Medulla oblongata (tissue), 1 donor: Measurements from ENCODE around the gene RHOU.
"Not testable (repeated sequence)": the region's sequence is repeated elsewhere in the genome, so short reads cannot be mapped to it uniquely, and the experiment has no call there.

Experiments used
- DNase-seq: peaks from one replicate; pipeline ENCODE4 v3.0.0-alpha.2; 2015; ENCODE audit errors: extremely low spot score

The RHOU gene

DNA sequence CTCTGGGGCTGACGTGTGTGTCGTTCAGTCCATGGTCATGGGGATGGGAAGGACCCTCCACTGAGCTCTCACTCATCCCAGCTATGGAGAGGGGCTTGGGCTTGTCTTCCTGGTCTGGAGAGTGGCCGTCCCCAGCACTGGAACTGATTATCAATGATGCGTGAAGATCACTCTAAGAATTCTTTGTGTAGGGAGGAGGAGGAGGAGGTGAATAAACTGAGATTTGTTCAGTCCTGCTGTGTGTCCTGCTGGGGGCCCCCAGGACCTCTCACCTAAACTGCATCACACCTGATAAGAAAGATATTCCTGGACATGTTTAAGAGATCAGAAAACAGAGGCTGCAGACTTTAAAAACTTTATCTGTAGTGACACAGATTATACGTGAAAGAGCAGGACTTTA, 21.2 kb downstream of the RHOU start:
- DNase-seq = no peak

DNA sequence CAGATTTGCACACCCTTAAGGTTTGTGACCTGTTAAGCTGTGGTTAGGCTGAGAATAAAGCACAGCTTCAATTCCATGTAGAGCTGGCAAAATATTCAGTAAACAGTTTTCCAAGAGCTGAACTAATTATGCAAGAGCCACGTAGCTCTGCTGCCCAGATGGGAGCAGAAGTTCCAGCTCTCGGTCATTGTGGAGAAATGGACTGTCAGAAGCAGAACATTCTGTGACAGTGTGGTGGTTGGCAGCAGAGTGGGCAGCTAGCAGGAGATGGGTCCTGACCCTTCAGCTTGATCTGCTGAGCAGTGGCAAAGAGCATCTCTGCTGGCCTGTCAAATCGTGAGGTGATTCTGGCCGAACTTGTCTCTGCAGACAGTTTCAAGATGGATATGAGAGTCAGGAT, 23.2 kb downstream of the RHOU start:
- DNase-seq = no peak

DNA sequence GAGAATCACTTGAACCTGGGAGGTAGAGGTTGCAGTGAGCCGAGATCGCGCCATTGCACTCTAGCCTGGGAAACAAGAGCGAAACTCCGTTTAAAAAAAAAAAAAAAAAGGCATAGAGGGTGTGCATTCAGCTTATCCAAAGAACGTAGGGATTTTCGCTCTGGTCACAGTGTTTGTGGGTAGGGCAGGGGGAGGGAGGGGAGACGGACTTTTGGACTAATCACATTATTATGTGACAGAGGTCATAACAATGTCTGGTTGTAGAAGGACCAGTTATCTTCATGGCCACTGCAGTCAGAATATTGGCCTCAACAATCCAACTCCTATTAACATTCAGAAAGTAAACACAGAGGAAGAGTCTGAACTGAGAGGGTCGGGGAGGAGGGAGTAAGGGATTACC, 25.7 kb downstream of the RHOU start:
- no peak for DNase-seq

DNA sequence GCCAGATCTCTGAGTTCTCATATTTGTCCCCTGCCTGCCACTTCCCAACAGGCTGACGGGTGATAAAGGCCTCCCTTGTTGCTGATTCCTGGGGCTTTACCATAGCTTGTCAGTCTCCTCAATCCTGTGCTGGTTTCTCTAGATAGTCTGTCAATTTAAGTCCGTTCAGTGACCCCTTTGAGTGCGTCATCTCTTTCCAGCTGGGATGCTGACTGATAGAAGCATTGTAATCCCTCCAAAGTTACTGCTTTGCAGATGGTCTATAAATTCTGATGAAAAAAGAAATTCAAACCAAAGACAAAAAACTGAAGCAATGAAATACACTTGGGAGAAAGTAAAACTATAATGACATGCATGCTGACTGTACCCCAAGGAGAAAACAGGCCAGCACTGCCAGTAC, 28.3 kb downstream of the RHOU start:
- DNase-seq = peak; percentile 49

DNA sequence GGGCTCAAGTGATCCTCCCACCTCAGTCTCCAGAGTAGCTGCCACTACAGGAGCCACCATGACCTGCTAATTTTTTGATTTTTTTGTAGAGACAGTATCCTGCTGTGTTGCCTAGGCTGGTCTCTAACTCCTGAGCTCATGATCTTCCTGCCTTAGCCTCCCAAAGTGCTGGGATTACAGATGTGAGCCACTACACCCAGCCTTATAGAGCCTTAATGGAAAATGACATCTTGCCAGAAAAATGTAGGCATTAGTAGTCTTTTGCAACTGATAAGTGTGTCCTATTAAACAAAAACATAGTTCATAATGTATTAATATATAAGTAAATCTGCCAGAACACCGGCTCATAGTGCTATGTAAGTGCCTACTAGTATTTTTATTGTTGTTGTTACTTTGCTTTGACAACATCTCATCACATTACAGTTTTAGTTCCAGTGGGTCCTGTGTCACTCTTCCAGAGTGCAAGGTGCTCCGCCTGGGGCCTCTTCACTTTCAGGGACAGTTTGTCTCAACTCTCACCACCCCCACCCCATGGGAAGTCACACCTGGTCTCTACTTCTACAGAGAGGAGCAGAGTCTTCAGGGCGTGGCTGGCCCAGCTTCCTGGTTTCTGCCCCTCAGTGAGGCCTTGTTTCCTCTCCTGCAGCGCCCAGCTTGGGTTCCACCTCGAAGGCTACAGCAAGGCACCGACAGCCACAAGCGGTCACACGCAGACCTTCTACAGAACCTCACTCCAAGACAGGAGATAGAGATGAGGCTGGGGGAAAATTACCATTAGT, 30.1 kb downstream of the RHOU start:
- DNase-seq = no peak

DNA sequence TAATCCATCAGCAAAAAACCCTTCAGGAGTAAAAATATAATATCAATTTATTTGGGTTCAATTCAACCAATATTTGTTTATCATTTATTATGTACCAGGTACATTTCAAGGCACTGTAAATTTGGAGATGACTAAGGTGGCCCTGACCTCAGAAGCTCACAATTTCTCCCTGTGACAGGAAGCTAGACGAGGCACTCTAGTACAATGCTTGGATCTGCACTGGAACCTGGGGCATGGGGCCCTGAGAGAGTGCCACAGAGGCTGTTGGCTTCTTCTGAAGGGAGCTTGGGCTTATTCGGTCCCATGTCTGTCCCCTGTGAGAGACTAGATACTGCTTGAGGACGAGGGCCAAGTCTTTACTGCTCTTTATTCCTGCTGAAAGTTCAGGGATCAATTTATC, 31.5 kb downstream of the RHOU start:
- no peak for DNase-seq

DNA sequence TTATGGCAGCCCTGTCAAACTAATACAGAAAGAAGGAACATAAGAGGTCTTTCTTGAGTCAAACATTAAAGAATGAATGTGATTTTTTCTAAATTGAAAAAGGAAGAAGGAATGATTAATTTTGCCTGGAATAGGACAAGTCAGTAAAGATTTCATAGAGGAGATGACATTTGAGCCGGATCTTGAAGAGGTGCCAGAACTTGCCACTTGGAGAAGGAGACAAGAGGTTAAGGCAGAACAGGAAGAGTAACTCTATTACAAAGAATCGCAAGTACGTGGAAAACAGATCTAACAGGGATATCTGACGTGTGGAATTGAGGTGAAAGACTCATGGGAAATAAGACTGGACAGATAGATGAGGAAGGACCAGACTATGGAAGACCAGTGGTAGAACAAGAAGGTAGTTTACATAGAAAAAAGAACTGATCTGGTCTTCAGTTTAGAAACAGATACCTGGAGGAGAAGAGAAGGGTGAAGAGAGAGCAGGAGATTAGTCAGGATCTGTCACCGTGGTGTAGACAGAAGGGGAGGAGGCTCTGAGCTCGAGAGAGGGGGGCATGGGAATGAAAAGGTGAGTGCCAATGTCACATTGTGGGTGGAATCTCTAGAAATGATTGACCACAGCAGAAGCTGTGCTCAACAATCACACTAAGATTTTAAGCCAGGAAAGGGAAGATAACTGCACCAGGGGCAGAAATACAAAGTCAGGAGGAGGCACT, 32.5 kb downstream of the RHOU start:
- no peak for DNase-seq

DNA sequence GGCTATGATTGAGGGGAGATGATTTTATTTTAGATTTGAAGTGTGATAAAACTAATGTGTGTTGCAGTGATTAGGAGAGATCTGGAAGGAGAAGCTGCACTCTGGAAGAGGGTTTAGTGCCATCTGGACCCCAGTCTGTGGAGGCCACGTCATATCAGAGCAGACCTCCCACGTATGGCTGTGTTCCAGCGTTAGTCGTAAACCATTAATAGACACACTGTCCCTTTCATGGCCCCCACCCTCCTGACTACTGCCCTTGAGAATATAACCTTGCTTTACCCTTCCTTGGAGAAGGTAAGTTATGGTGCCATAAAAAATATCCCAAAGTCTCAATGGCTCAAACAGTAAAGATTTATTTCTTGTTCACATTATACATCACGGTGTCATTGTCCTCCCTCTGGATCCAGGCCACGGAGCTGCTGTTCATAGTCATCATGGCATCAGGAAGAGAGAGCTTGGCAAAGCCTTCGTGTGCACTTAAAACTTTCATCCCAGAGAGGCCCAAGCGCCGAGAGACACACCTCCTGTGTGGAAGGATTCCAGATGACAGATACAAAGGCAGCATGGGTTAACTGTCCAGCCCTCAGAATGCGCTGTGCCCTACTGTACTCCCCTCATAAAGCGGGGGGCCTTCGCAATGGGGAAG, 33.2 kb downstream of the RHOU start:
- DNase-seq = no peak

DNA sequence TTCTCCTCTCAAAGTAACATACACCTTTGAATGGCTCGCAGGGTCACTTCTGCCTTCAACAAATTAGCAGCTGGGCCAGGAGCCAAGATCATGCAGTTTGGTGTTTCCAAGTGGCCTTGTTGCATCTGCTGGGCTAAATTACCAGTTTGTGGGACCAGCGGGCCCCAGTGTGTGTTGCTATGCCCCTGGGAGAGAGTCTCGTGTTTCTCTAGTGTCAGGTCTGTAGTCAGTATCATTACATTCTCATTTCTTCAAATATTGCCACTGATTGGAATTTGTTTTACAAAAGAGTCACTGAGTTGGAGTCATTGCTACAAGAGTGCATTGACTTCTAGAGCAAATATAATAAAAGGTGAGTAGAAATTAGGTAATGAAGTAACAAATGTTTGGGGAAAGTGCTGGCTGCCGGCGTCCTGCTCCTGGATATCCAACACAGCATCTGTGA, 35.5 kb downstream of the RHOU start:
- no peak for DNase-seq

DNA sequence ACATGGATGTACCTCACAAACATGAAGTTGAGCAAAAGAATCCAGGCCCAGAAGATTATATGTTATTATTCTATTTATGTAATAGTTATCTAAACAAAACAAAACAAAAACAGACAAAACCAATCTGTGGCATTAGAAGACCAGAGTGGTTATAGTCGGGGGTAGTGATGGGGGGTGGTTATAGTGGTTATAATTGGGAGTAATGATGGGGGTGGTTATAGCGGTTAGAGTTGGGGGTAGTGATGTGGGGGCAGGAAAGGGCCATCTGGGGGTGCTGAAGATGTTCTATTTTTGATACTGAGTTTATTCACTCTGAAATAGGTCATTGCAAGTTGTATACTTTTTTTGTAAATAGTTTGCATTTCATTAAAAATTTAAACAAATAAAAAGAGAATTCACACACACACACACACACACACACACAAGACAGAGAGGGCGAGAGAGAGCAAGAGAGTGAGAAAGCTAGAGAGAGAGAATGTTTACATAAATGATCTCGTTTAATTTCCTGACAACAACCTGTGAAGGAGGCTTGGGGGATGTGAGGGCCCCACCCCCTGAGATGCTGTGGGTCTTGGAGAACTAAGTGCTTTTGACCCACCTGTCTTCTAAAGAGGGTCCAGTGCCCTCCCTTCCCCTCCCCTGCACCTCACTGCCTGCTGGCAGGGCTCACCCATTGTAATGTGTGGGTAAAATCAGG, 37.4 kb downstream of the RHOU start:
- DNase-seq = no peak

DNA sequence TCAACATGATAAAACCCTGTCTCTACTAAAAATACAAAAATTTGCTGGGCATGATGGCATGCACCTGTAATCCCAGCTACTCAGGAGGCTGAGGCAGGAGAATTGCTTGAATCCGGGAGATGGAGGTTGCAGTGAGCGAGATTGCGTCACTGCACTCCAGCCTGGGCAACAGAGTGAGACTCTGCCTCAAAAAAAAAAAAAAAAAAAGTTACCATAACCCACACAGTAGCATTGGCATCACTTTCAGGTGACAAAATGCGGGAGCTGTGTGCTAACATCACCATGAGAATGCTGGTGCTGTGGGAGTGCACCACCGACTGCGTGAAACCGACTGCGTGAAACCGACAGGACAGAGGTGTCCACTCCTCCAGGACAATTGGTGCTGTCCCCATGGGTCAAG, 40.7 kb downstream of the RHOU start:
- not testable (repeated sequence) for DNase-seq

DNA sequence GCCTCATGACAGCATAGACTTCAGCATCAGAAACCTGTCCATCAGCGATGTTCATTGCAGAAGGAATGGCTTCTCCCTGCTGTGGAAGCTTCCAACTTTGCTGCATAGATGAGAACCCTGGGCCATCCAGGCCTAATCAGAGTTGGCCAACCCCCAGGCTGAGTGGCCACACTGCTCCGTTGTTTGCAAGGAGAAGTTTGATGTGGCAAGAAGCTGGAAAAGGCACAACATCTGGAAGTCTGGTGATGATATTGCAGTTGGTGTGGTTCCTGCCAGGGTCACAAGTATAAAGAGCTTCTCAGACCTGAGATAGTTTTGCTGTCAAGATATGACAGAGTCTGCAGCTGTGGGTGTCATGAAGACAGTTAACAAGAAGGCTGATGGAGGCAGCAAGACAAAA, 41.2 kb downstream of the RHOU start:
- no peak for DNase-seq

DNA sequence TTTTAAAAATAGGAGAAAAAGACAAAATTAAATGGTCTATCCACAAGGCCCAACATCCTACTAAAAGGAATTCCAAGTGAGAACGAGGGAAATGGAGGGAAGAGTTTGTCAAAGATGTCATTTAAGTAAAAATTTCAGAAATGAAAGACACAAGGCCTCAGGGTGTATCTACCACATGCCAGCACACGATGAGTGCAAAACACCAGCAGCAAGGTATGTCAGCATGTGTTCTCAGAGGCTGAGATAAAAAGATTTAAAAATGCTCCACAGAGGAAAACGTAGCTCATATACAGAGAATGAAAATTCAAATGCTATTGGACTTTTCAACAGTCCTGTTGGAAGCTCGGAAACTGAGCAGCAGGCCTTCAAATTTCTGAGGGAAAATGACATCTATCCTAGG, 42.0 kb downstream of the RHOU start:
- DNase-seq = no peak

DNA sequence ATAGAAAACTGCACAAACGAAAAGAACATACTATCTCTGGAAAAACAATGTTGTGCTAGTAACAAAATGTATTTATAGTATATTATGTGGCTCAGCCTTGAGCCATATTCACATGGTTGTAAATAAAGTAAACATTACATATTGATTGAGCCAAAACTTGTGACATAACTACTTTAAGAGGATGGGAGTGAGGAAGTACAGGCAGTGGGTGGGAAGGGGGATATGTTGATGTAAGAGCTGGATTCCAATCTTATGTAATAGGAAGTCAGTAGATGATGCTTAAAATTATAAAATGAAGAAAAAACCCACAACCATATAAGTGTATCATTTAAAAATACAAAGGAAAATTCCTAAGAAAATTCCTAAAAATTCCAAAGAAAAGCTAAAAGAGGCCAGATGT, 42.7 kb downstream of the RHOU start:
- no peak for DNase-seq

DNA sequence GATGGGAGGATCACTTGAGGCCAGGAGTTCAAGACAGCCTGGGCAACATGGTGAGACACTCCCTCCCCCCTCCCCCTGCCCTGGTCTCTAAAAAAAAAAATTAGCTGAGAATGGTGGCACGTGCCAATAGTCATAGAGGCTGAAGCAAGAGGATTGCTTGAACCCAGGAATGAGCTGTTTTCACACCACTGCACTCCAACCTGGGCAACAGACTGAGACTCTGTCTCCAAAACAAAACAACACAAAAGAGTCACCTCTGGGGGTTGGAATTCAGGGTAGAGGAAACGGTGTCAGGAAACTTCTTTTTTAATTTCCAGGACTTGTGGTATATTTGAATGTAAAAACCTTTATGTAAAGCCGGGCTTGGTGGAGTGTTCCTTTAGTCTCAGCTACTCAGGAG, 43.2 kb downstream of the RHOU start:
- DNase-seq = no peak

DNA sequence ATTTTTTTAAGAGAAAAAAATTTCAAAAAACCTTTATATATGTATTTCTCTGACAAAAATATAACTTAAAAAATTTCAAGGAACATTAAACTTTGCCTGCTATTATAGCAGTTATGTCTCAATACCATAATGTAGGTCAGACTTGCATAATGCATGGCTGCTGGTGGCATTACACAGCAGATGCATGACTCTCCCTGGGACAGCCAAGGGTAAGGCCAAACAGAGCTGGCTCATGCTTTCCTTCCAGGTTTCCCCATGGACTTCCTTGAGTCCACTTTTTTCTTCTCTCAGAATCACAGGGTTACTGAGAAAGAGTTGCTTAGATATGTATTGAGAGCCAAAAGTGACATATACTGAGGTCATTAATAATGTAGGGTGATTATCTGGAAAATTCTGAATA, 43.7 kb downstream of the RHOU start:
- no peak for DNase-seq

DNA sequence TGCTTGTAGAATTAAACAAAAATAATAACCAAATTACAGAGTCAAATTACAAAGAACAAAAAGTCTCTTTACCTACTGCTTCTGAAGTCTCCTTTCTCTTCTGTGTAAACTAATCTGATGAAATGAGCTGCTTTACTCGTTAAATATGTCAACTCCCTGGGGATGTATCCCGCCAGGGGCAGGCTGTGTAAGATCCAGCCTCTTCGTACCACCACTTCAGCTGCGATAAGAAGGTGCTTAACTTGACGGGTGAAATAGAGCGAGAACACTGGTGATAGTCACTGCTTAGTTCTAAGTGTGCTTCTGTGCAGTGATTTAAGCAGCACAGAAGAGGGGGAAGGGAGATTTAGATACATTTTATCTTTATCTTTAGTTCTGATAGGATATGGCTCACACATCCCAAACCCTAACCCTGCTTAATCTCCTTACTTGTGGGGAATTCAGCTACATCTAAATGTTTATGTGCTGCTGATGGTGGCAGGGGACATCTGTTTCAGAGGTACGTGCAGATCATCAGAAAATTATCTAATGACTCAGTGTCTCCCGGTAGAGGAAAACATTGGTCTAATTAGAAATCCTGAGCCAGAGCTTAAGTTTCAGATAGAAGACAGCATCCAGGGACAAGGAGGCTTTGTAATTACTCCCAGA, 46.0 kb downstream of the RHOU start:
- DNase-seq = no peak

DNA sequence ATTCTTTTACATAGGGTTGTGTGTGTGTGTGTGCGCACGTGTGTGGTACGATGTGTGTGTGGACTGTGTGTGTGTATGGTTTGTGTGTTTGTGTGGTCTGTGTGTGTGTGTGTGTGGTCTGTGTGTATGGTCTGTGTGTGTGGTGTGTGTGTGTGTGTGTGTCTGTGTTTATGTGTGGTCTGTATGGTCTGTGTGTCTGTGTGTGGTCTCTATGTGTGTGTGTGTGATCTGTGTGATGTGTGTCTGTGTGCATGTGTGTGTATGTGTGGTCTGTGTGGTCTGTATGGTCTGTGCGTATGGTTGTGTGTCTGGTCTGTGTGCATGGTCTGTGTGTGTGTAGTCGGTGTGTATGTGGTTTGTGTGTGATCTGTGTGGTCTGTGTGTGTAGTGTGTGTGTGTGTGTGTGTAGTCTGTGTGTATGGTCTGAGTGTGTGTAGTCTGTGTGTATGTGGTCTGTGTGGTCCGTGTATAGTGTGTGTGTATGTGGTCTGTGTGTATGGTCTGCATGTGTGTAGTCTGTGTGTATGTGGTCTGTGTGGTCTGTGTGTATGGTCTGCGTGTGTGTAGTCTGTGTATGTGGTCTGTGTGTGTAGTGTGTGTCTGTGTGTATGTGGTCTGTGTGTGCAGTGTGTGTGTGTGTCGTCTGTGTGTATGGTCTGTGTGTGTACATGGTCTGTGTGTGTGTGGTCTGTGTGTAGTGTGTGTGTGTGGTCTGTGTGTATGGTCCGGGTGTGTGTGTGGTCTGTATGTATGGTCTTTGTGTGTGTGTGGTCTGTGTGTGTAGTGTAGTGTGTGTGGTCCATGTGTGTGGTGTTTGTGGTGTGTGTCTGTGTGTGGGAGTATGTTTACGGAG, 46.8 kb downstream of the RHOU start:
- no peak for DNase-seq

DNA sequence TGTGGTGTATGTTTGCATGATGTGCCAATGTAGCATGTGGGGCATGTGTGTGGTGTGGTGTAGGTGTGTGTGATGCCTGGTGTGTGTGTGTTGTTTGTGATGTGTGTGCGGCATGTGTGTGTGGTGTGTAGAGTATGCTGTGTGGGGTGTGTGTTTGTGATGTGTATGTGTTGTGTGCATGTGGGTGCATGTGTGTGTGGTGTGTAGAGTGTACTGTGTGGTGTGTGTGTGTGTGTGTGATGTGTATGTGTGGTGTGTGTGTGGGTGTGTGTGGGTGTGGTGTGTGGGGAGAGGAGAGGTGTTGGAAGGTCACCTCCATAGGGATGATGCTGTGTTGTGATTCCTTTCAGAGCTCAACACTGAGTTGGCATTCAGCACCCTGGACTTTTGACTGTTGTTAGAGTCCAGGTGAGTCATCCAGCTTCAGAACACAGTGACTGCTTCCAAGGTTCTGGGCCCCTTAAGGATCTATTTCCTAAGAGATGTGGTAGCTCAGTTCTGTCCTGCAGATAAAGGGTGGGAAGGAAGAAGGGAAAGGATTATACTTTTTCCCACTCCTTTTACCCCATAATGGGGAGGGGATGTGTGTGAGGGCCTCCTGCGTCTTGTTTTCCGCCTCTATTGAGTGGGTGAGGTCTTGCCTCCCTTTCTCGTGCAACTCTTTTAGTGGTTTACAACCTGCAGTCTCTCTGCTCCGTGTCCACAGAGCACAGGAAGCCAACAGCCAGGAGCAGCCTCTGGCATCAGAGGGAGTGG, 47.6 kb downstream of the RHOU start:
- DNase-seq = no peak

DNA sequence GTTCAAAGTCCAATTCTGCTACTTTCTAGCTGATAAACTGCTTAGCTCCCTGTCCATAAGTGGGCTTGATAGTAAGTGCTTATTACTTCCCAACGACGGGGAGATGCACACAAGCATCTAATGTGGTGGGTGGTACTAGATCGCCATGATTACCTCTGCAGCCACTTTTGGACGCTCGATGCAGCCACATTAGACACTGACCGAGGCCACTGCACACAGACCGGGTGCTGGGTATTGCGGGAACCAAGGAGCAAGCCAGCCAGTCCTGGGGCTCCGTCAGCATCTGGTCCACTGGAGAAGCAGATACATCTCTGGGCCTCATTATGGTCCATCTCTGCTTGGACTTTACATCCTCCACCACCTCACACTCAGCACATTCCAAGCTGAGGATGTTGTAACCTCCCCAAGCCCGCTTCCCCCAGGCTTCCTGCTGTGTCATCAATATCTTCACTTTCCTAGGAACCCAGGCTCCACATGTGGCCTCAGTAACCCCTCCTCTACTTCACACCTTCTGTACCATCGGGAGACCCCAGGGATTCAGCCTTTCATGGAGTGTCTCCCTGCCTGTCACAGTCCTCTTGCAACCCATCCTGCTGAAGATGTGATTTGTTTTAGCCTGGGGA, 48.2 kb downstream of the RHOU start:
- DNase-seq = no peak
